ENCODE data around the gene PPP2R2B.

PPP2R2B gene

GRCh38 chr5:146640285-146640896, 238.2 kb downstream of the PPP2R2B start:
- H3K27me3 ChIP-seq (ENCODE audit: low read depth): 0 out of 2 replicates have a peak, but pooled peaks cover 3% of the 10 kb centered on the region
- in situ Hi-C loops (cut with MboI; ENCODE audit: low sequenced_read_pairs): no loop called here
- H3K4me3 ChIP-seq: no peak overlapping the region
- H3K36me3 ChIP-seq (replicated peaks): no peaks in the 10 kb centered on the region
- H3K4me1 ChIP-seq: no peaks in the 10 kb centered on the region
- H3K9me3 ChIP-seq: no peaks in the 10 kb centered on the region
- DNase-seq (ENCODE audit: low spot score in 2 of 2): no peak

GRCh38 chr5:146635443-146635842, 243.1 kb downstream of the PPP2R2B start:
- Histone ChIP-seq H3K27me3 (ENCODE audit: low read depth) (0 out of 2 replicates have a peak, but pooled peaks cover 3% of the 10 kb centered on the region), H3K36me3 (replicated peaks) (no peaks in the 10 kb centered on the region), H3K4me1 (no peaks in the 10 kb centered on the region), H3K4me3 (no peak overlapping the region), H3K9me3 (no peaks in the 10 kb centered on the region)
- in situ Hi-C loops (cut with MboI; ENCODE audit: low sequenced_read_pairs): no loop called here
- no peak for DNase-seq (ENCODE audit: low spot score in 2 of 2)

- Histone ChIP-seq H3K36me3 (replicated peaks) (no peaks in the 10 kb centered on the region), H3K9me3 (no peaks in the 10 kb centered on the region), H3K27me3 (ENCODE audit: low read depth) (no peaks in the 10 kb centered on the region), H3K4me3 (no peak overlapping the region), H3K4me1 (no peaks in the 10 kb centered on the region)
- in situ Hi-C loops (cut with MboI; ENCODE audit: low sequenced_read_pairs): no loop called here
- no peak for DNase-seq (ENCODE audit: low spot score in 2 of 2)
Observed at GRCh38 chr5:146633323-146633764, 245.2 kb downstream of the PPP2R2B start.

- no peaks in the 10 kb centered on the region for H3K36me3 ChIP-seq (replicated peaks)
- no peak for DNase-seq (ENCODE audit: low spot score in 2 of 2)
- in situ Hi-C loops (cut with MboI; ENCODE audit: low sequenced_read_pairs): no loop called here
- no peak overlapping the region for H3K4me3 ChIP-seq
- no peaks in the 10 kb centered on the region for H3K4me1 ChIP-seq
- H3K9me3 ChIP-seq: no peaks in the 10 kb centered on the region
- no peaks in the 10 kb centered on the region for H3K27me3 ChIP-seq (ENCODE audit: low read depth)
Observed at GRCh38 chr5:146632620-146633322, 245.8 kb downstream of the PPP2R2B start.

- H3K27me3 ChIP-seq (ENCODE audit: low read depth): no peaks in the 10 kb centered on the region
- in situ Hi-C loops (cut with MboI; ENCODE audit: low sequenced_read_pairs): no loop called here
Observed at GRCh38 chr5:146630472-146630871, 248.1 kb downstream of the PPP2R2B start.

GRCh38 chr5:146628950-146629349, 249.6 kb downstream of the PPP2R2B start:
- H3K4me1 ChIP-seq: no peaks in the 10 kb centered on the region
- H3K9me3 ChIP-seq: no peaks in the 10 kb centered on the region
- no peaks in the 10 kb centered on the region for H3K27me3 ChIP-seq (ENCODE audit: low read depth)
- no peaks in the 10 kb centered on the region for H3K36me3 ChIP-seq (replicated peaks)
- no peak overlapping the region for H3K4me3 ChIP-seq
- no peak for DNase-seq (ENCODE audit: low spot score in 2 of 2)
- in situ Hi-C loops (cut with MboI; ENCODE audit: low sequenced_read_pairs): no loop called here

More at GRCh38 chr5:146630472-146630871, 248.1 kb downstream of the PPP2R2B start:
- Histone ChIP-seq H3K4me1 (no peaks in the 10 kb centered on the region), H3K36me3 (replicated peaks) (no peaks in the 10 kb centered on the region), H3K4me3 (no peak overlapping the region), H3K9me3 (no peaks in the 10 kb centered on the region)
- DNase-seq (ENCODE audit: low spot score in 2 of 2): no peak

- H3K4me3 ChIP-seq: no peak overlapping the region
- no peaks in the 10 kb centered on the region for H3K36me3 ChIP-seq (replicated peaks)
- H3K9me3 ChIP-seq: no peaks in the 10 kb centered on the region
- in situ Hi-C loops (cut with MboI; ENCODE audit: low sequenced_read_pairs): no loop called here
- no peaks in the 10 kb centered on the region for H3K4me1 ChIP-seq
- DNase-seq (ENCODE audit: low spot score in 2 of 2): no peak
- H3K27me3 ChIP-seq (ENCODE audit: low read depth): no peaks in the 10 kb centered on the region
Observed at GRCh38 chr5:146626936-146627335, 251.6 kb downstream of the PPP2R2B start.

GRCh38 chr5:146624179-146624578, 254.4 kb downstream of the PPP2R2B start:
- Histone ChIP-seq H3K9me3 (no peaks in the 10 kb centered on the region), H3K4me3 (no peak overlapping the region), H3K36me3 (replicated peaks) (no peaks in the 10 kb centered on the region), H3K27me3 (ENCODE audit: low read depth) (no peaks in the 10 kb centered on the region), H3K4me1 (no peaks in the 10 kb centered on the region)
- no peak for DNase-seq (ENCODE audit: low spot score in 2 of 2)
- in situ Hi-C loops (cut with MboI; ENCODE audit: low sequenced_read_pairs): no loop called here

GRCh38 chr5:146623666-146624065, 254.9 kb downstream of the PPP2R2B start:
- no peak for DNase-seq (ENCODE audit: low spot score in 2 of 2)
- Histone ChIP-seq H3K4me3 (no peak overlapping the region), H3K4me1 (no peaks in the 10 kb centered on the region), H3K9me3 (no peaks in the 10 kb centered on the region), H3K27me3 (ENCODE audit: low read depth) (no peaks in the 10 kb centered on the region), H3K36me3 (replicated peaks) (no peaks in the 10 kb centered on the region)
- in situ Hi-C loops (cut with MboI; ENCODE audit: low sequenced_read_pairs): no loop called here

GRCh38 chr5:146623009-146623408, 255.5 kb downstream of the PPP2R2B start:
- no peak for DNase-seq (ENCODE audit: low spot score in 2 of 2)
- H3K36me3 ChIP-seq (replicated peaks): no peaks in the 10 kb centered on the region
- H3K4me1 ChIP-seq: no peaks in the 10 kb centered on the region
- H3K27me3 ChIP-seq (ENCODE audit: low read depth): no peaks in the 10 kb centered on the region
- no peak overlapping the region for H3K4me3 ChIP-seq
- in situ Hi-C loops (cut with MboI; ENCODE audit: low sequenced_read_pairs): no loop called here
- H3K9me3 ChIP-seq: no peaks in the 10 kb centered on the region

- Histone ChIP-seq H3K9me3 (no peaks in the 10 kb centered on the region), H3K4me3 (no peak overlapping the region), H3K4me1 (no peaks in the 10 kb centered on the region), H3K27me3 (ENCODE audit: low read depth) (no peaks in the 10 kb centered on the region), H3K36me3 (replicated peaks) (no peaks in the 10 kb centered on the region)
- in situ Hi-C loops (cut with MboI; ENCODE audit: low sequenced_read_pairs): no loop called here
- no peak for DNase-seq (ENCODE audit: low spot score in 2 of 2)
Observed at GRCh38 chr5:146622391-146622790, 256.2 kb downstream of the PPP2R2B start.

GRCh38 chr5:146620669-146621051, 257.9 kb downstream of the PPP2R2B start:
- Histone ChIP-seq H3K4me1 (no peaks in the 10 kb centered on the region), H3K36me3 (replicated peaks) (no peaks in the 10 kb centered on the region), H3K9me3 (no peaks in the 10 kb centered on the region), H3K27me3 (ENCODE audit: low read depth) (no peaks in the 10 kb centered on the region), H3K4me3 (no peak overlapping the region)
- in situ Hi-C loops (cut with MboI; ENCODE audit: low sequenced_read_pairs): no loop called here
- no peak for DNase-seq (ENCODE audit: low spot score in 2 of 2)

- no peak overlapping the region for H3K4me3 ChIP-seq
- in situ Hi-C loops (cut with MboI; ENCODE audit: low sequenced_read_pairs): no loop called here
- H3K36me3 ChIP-seq (replicated peaks): no peaks in the 10 kb centered on the region
- no peaks in the 10 kb centered on the region for H3K9me3 ChIP-seq
- H3K4me1 ChIP-seq: no peaks in the 10 kb centered on the region
- H3K27me3 ChIP-seq (ENCODE audit: low read depth): no peaks in the 10 kb centered on the region
- DNase-seq (ENCODE audit: low spot score in 2 of 2): no peak
Observed at GRCh38 chr5:146620031-146620668, 258.4 kb downstream of the PPP2R2B start.

GRCh38 chr5:146618434-146618833, 260.1 kb downstream of the PPP2R2B start:
- H3K4me1 ChIP-seq: no peaks in the 10 kb centered on the region
- in situ Hi-C loops (cut with MboI; ENCODE audit: low sequenced_read_pairs): no loop called here
- H3K4me3 ChIP-seq: no peak overlapping the region

More at GRCh38 chr5:146618434-146618833, 260.1 kb downstream of the PPP2R2B start:
- no peaks in the 10 kb centered on the region for H3K9me3 ChIP-seq
- no peak for DNase-seq (ENCODE audit: low spot score in 2 of 2)
- H3K36me3 ChIP-seq (replicated peaks): no peaks in the 10 kb centered on the region
- H3K27me3 ChIP-seq (ENCODE audit: low read depth): no peaks in the 10 kb centered on the region
